HL-60 (cell line): ENCODE results near the gene MID1IP1.

Experiments used
- DNase-seq, 2 experiments: peaks; one replicate each; pipeline ENCODE4 v3.0.0-alpha.2; 2010 to 2020; ENCODE audit warnings: low read depth in 1 of 2, low spot score in 1 of 2
- H3K27ac ChIP-seq: fragments of 250-450 bp; sonication (Bioruptor Pico); replicated peaks from 2 replicates; pipeline ENCODE4 v1.5.1; 2020; ENCODE audit warnings: mild to moderate bottlenecking, moderate library complexity
- H3K27me3 ChIP-seq: fragments of 250-450 bp; sonication (Bioruptor Pico); 2 replicates; pipeline ENCODE4 v1.5.1; 2021; ENCODE audit warnings: mild to moderate bottlenecking, moderate library complexity; ENCODE audit not compliant: insufficient read depth, poor library complexity, severe bottlenecking
- H3K4me3 ChIP-seq: replicated peaks from 2 replicates; pipeline ENCODE4 v1.5.1; 2011; ENCODE audit warnings: mild to moderate bottlenecking, control low read depth, low read length; ENCODE audit not compliant: insufficient read depth
- GABPA ChIP-seq: IDR thresholded peaks from 2 replicates; pipeline ENCODE4 v1.6.1; 2012; ENCODE audit warnings: low read depth
- POLR2AphosphoS5 ChIP-seq: IDR thresholded peaks from 2 replicates; pipeline ENCODE4 v1.6.1; 2012; ENCODE audit warnings: low read depth
- REST ChIP-seq: IDR thresholded peaks from 2 replicates; pipeline ENCODE4 v1.6.1; 2012; ENCODE audit warnings: low read depth; ENCODE audit not compliant: insufficient replicate concordance
- SPI1 ChIP-seq: IDR thresholded peaks from 2 replicates; pipeline ENCODE4 v1.6.1; 2012; ENCODE audit warnings: low read depth, mild to moderate bottlenecking, borderline replicate concordance
- TF ChIP-seq, protein P1 (sequence below): IDR thresholded peaks from one replicate; pipeline ENCODE4 v1.5.1; 2011; ENCODE audit warnings: low read length, control low read depth, inconsistent platforms; ENCODE audit not compliant: insufficient read depth

The MID1IP1 gene

DNA sequence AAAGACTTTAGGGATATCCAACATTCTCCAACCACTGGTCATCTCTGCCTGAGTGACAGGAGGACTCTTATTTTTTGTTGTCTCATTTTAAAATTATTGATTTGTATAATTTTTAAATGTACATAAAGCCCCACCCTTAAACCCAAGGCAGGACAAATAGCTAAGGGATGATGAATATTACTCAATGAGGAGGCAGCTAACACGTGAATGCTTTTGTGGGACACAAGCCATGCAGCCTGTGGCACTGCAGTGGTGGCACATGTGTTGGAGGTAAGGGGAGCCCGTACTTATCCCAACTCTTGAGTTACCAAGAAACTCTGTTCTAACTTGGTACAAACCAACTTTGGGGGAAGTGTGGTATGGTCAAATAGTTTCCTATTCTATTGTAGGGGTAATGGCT lies 19.5 kb downstream of the MID1IP1 start:
- no peak overlapping the region for H3K27ac ChIP-seq
- no peak overlapping the region for H3K4me3 ChIP-seq
- H3K27me3 ChIP-seq, result no peaks in the 10 kb centered on the region
- no peak for DNase-seq
- TF ChIP-seq GABPA (no peak), SPI1 (no peak), REST (no peak), POLR2AphosphoS5 (no peak)
- TF ChIP-seq, protein P1, sequence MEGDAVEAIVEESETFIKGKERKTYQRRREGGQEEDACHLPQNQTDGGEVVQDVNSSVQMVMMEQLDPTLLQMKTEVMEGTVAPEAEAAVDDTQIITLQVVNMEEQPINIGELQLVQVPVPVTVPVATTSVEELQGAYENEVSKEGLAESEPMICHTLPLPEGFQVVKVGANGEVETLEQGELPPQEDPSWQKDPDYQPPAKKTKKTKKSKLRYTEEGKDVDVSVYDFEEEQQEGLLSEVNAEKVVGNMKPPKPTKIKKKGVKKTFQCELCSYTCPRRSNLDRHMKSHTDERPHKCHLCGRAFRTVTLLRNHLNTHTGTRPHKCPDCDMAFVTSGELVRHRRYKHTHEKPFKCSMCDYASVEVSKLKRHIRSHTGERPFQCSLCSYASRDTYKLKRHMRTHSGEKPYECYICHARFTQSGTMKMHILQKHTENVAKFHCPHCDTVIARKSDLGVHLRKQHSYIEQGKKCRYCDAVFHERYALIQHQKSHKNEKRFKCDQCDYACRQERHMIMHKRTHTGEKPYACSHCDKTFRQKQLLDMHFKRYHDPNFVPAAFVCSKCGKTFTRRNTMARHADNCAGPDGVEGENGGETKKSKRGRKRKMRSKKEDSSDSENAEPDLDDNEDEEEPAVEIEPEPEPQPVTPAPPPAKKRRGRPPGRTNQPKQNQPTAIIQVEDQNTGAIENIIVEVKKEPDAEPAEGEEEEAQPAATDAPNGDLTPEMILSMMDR, result no peak

DNA sequence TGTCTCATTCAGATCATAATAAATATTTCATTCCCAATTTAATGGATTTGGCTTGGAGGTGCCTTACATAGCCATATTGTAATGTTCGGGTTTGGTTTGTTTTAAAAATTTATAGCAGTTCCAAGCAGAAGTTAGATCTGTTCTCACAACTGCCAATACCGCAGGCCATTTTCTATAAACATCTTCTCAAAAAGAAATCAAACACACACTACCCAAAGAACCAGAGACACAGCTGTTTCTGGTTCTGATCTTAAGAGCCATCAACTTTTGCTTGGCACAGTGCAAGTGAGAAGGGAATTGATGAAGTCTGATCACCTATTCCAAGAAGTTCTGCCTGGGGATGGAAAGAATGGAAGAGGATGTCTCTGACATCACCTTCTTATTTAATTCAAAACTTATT lies 22.9 kb downstream of the MID1IP1 start:
- no peak for DNase-seq
- H3K27ac ChIP-seq, result no peak overlapping the region
- no peak for TF ChIP-seq REST
- TF ChIP-seq POLR2AphosphoS5, result no peak
- TF ChIP-seq, protein P1, result no peak
- TF ChIP-seq SPI1, result no peak
- no peak for TF ChIP-seq GABPA

DNA sequence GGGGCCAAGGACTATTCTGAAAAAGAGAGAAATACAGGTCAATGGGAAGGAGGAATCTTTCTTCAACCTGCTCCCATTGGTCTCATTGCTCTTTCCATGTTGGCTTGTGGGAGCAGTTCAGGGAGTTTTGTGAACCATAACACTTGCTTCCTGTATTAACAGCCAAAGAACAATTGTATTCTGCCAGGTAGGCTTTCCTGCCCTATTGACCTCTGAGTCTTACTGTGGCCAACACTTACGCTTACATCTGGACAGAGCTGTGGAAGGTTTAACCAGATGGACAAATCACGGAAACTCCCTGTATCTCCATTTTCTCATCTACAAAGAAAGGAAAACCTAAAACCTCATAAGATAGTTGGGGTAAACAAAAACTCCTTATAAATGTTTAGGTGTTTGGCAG lies 30.7 kb downstream of the MID1IP1 start:
- H3K27me3 ChIP-seq, result no peaks in the 10 kb centered on the region
- no peak overlapping the region for H3K4me3 ChIP-seq
- TF ChIP-seq POLR2AphosphoS5 (no peak), SPI1 (no peak), REST (no peak), GABPA (no peak)
- TF ChIP-seq, protein P1, result no peak
- no peak overlapping the region for H3K27ac ChIP-seq
- no peak for DNase-seq

More for the DNA sequence above, 22.9 kb downstream of the MID1IP1 start:
- Histone ChIP-seq H3K4me3 (no peak overlapping the region), H3K27me3 (no peaks in the 10 kb centered on the region)
